B cell (primary cell): ENCODE data around the gene RABGAP1L. TPM values are rescaled to one million over a fixed set of nuclear protein-coding genes. Genes with fewer than 3 reads are reported as not detected.

Experiments used
- ATAC-seq: fragments of 200-7000 bp; cut with Tn5 transposase; one replicate; pipeline ENCODE4 v1.10.0; 2021; ENCODE audit warnings: low read depth, mild to moderate bottlenecking, moderate number of reproducible peaks, moderate library complexity
- CTCF ChIA-PET: fragments of 350-600 bp; sonication (Branson Sonifier 250); formaldehyde crosslinking; loops from one replicate; lab custom pipeline; 2021; ENCODE audit warnings: antibody characterized with exemption, inconsistent platforms; lab: Charles Lee
- POLR2A ChIA-PET: fragments of 350-600 bp; sonication (Branson Sonifier 250); formaldehyde crosslinking; loops from one replicate; lab custom pipeline; 2021; ENCODE audit warnings: antibody characterized with exemption; lab: Charles Lee
- DNase-seq: peaks from one replicate; pipeline ENCODE4 v3.0.0; 2013
- H2AFZ ChIP-seq: 2 replicates; pipeline ENCODE4 v1.6.1; 2012; ENCODE audit warnings: mild to moderate bottlenecking, low read depth, low read length; ENCODE audit not compliant: insufficient read depth, poor library complexity, severe bottlenecking
- H3K27ac ChIP-seq, 2 donors: 1 replicate in 1 of 2; 2 replicates in 1 of 2; pipeline ENCODE4 v1.5.1; 2012 to 2013; ENCODE audit warnings: low read length in 2 of 2, mild to moderate bottlenecking in 2 of 2, moderate library complexity in 1 of 2
- H3K27me3 ChIP-seq, 4 experiments: fragments of 200-600 bp in 1 of 4; sonication (generic) in 1 of 4; replicated peaks in 1 of 4; 1 replicate in 2 of 4; 2 replicates in 2 of 4; pipeline versions ENCODE4 v1.6.1 to v1.7.0; 2013 to 2016; ENCODE audit warnings: low read length in 3 of 4, mild to moderate bottlenecking in 2 of 4, mixed read lengths in 1 of 4, moderate library complexity in 1 of 4; ENCODE audit not compliant: insufficient read depth in 4 of 4, control insufficient read depth in 3 of 4; ENCODE audit errors: control extremely low read depth in 1 of 4
- H3K36me3 ChIP-seq, 2 experiments: replicated peaks in 1 of 2; 1 replicate in 1 of 2; 2 replicates in 1 of 2; pipeline versions ENCODE4 v1.6.1 to v1.7.1; 2013; ENCODE audit warnings: low read length in 1 of 2; ENCODE audit not compliant: insufficient read depth in 2 of 2, control insufficient read depth in 1 of 2; ENCODE audit errors: control extremely low read depth in 1 of 2, extremely low read depth in 1 of 2
- H3K4me1 ChIP-seq, 2 donors: fragments of 200-600 bp in 1 of 2; sonication (generic) in 1 of 2; 1 replicate in 1 of 2; 2 replicates in 1 of 2; pipeline versions ENCODE4 v1.5.1 to v1.6.1; 2013 to 2017; ENCODE audit warnings: low read length in 2 of 2; ENCODE audit not compliant: control insufficient read depth in 2 of 2, insufficient read depth in 2 of 2
- H3K4me2 ChIP-seq: replicated peaks from 2 replicates; pipeline ENCODE3; 2012; ENCODE audit warnings: mild to moderate bottlenecking, low read depth, low read length; ENCODE audit not compliant: poor library complexity, severe bottlenecking
- H3K4me3 ChIP-seq, 5 experiments: fragments of 200-600 bp in 1 of 5; sonication (generic) in 1 of 5; 1 replicate in 3 of 5; 2 replicates in 2 of 5; pipeline versions ENCODE4 v1.5.1 to v1.7.0; 2011 to 2016; ENCODE audit warnings: low read length in 4 of 5, mild to moderate bottlenecking in 4 of 5, low read depth in 2 of 5, control low read depth in 1 of 5, moderate library complexity in 1 of 5; ENCODE audit not compliant: insufficient read depth in 1 of 5; ENCODE audit errors: control extremely low read depth in 1 of 5, extremely low read depth in 1 of 5
- H3K79me2 ChIP-seq: fragments of 200-600 bp; sonication (generic); one replicate; pipeline ENCODE4 v1.6.0; 2016; ENCODE audit warnings: low read length; ENCODE audit not compliant: control insufficient read depth, insufficient read depth
- H3K9ac ChIP-seq: fragments of 200-600 bp; sonication (generic); 2 replicates; pipeline ENCODE4 v1.6.1; 2017; ENCODE audit warnings: mild to moderate bottlenecking, low read length, moderate library complexity
- H3K9me3 ChIP-seq, 3 donors: one replicate each; pipeline versions ENCODE4 v1.6.1 to v1.7.1; 2013; ENCODE audit warnings: low read length in 2 of 3; ENCODE audit not compliant: control insufficient read depth in 2 of 3, insufficient read depth in 1 of 3; ENCODE audit errors: control extremely low read depth in 1 of 3
- H4K20me1 ChIP-seq: 2 replicates; pipeline ENCODE4 v1.6.0; 2012; ENCODE audit warnings: mild to moderate bottlenecking, low read length; ENCODE audit not compliant: insufficient read depth, control insufficient read depth, poor library complexity, severe bottlenecking
- H3K27ac Mint-ChIP-seq: one replicate; pipeline ENCODE4 v1.8.0; 2021; ENCODE audit warnings: mixed read lengths
- H3K27me3 Mint-ChIP-seq: one replicate; pipeline ENCODE4 v1.8.0; 2021; ENCODE audit warnings: mixed read lengths
- H3K4me1 Mint-ChIP-seq: one replicate; pipeline ENCODE4 v1.8.0; 2021; ENCODE audit warnings: mixed read lengths
- H3K4me3 Mint-ChIP-seq: one replicate; pipeline ENCODE4 v1.8.0; 2021; ENCODE audit warnings: mixed read lengths
- H3K9me3 Mint-ChIP-seq: one replicate; pipeline ENCODE4 v1.8.0; 2022; ENCODE audit warnings: mixed read lengths; ENCODE audit not compliant: insufficient read depth
- CTCF ChIP-seq: fragments of 200-600 bp; IDR thresholded peaks from one replicate; pipeline ENCODE4 v1.8.0; 2022; ENCODE audit warnings: antibody characterized with exemption, mild to moderate bottlenecking
- EZH2 ChIP-seq: IDR thresholded peaks from 2 replicates; pipeline ENCODE4 v1.6.1; 2012; ENCODE audit warnings: borderline replicate concordance, low read depth, mild to moderate bottlenecking, moderate library complexity, low read length; ENCODE audit not compliant: insufficient read depth, poor library complexity, severe bottlenecking
- WGBS: methylation state at CpG from one replicate; pipeline ENCODE4 v1.1.5; 2013; ENCODE audit warnings: missing lambda C conversion rate; ENCODE audit not compliant: insufficient coverage; 5-methylcytosine and 5-hydroxymethylcytosine counted together
- intact Hi-C: fragments of 100-400 bp; cut with micrococcal nuclease; formaldehyde crosslinking; loops from one replicate; pipeline ENCODE4 v1.10.0; 2022
- polyA plus RNA-seq: library from polyadenylated mRNA; depleted of rRNA; stranded (reverse); fragments of >200 nt; gene quantifications from 2 replicates; pipeline ENCODE4 v1.2.3, GENCODE V29; 2012
- total RNA-seq, 2 donors: library from RNA; stranded (reverse); fragments of 120-200 nt in 1 of 2; gene quantifications; 1 replicate in 1 of 2; 2 replicates in 1 of 2; pipeline versions ENCODE4 v1.2.3 to v1.2.4, GENCODE V29; 2013 to 2022

The RABGAP1L gene
- total and polyA plus RNA-seq, 2 donors (not counting 1 experiment from before 2014, with no cell fraction given) = 34.9 to 159 TPM

GRCh38 chr1:174914991-174915390, 755.7 kb downstream of the RABGAP1L start:
- Histone ChIP-seq H3K9me3 (peaks cover 0 to 3% (median 2%) of the 10 kb centered on the region in 3 donors), H4K20me1 (no peaks in the 10 kb centered on the region), H3K4me2 (no peak overlapping the region), H3K9ac (no peak overlapping the region), H3K4me3 (no peak overlapping the region), H3K27me3 (no peaks in the 10 kb centered on the region), H3K27ac (no peak overlapping the region), H3K36me3 (peaks cover 2 to 5% of the 10 kb centered on the region in 2 experiments), H2AFZ (no peak overlapping the region), H3K79me2 (no peaks in the 10 kb centered on the region), H3K4me1 (peaks cover 7 to 8% of the 10 kb centered on the region in 2 donors)
- Mint-ChIP-seq H3K4me1 (peaks cover 15% of the 10 kb centered on the region), H3K4me3 (no peak overlapping the region), H3K27me3 (no peaks in the 10 kb centered on the region), H3K27ac (no peak overlapping the region), H3K9me3 (peaks cover 1% of the 10 kb centered on the region)
- ATAC-seq = no peak
- CTCF ChIA-PET = no interaction called here
- intact Hi-C loops = loop anchor here (5.0 kb wide), 1 partner anchor 43 kb away; no protein-coding TSS in a partner anchor
- no peak for DNase-seq
- POLR2A ChIA-PET = no interaction called here
- no CpG with 5 or more reads among the region's 1 CpG for WGBS
- no peak for TF ChIP-seq EZH2
- no peak for TF ChIP-seq CTCF

DNA sequence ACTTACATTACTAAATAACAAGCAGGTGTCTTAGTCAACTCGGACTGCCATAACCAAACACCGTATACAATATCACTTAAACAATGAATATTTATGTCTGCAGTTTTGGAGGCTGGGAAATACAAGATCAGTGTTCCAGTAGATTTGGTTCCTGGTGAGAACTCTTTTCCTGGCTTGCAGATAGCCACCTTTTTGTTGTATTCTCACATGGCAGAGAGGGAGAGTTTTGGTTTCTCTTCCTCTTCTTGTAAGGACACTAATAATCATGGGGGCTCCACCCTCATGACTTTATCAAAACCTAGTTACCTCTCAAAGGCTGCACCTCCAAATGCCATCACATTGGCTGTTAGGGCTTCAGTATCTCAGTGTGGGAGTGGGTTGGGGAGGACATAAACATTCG, 757.5 kb downstream of the RABGAP1L start:
- H3K27me3 ChIP-seq = no peaks in the 10 kb centered on the region
- H3K4me1 ChIP-seq = peaks cover 7 to 8% of the 10 kb centered on the region in 2 donors
- H3K9me3 Mint-ChIP-seq = peaks cover 3% of the 10 kb centered on the region
- ATAC-seq = peak; percentile 21
- peaks cover 0 to 3% (median 3%) of the 10 kb centered on the region in 3 donors for H3K9me3 ChIP-seq
- H3K79me2 ChIP-seq = no peaks in the 10 kb centered on the region
- H3K27me3 Mint-ChIP-seq = no peaks in the 10 kb centered on the region
- peak overlapping the region; percentile 53 for H3K27ac Mint-ChIP-seq
- H3K9ac ChIP-seq = no peak overlapping the region
- CTCF ChIA-PET = no interaction called here
- no peaks in the 10 kb centered on the region for H4K20me1 ChIP-seq
- no peak overlapping the region for H3K4me3 Mint-ChIP-seq
- TF ChIP-seq CTCF (no peak), EZH2 (no peak)
- POLR2A ChIA-PET = no interaction called here
- no peak overlapping the region for H2AFZ ChIP-seq
- peaks cover 15% of the 10 kb centered on the region for H3K4me1 Mint-ChIP-seq
- DNase-seq = peak; percentile 29
- WGBS = no CpG with 5 or more reads among the region's 3 CpGs
- peaks cover 1 to 6% of the 10 kb centered on the region in 2 experiments for H3K36me3 ChIP-seq
- no peak overlapping the region for H3K4me3 ChIP-seq
- no peak overlapping the region for H3K27ac ChIP-seq
- intact Hi-C loops = no loop called here
- no peak overlapping the region for H3K4me2 ChIP-seq
